Measurements from ENCODE around the gene LRRIQ3.
A peak's percentile ranks its signal among the peaks of the same experiment; 100 is the strongest.
"Not testable (repeated sequence)": the region's sequence is repeated elsewhere in the genome, so short reads cannot be mapped to it uniquely, and the experiment has no call there.

Gene LRRIQ3

GRCh38 chr1:74197657-74198552, at the start of gene LRRIQ3, which contains the start of gene FPGT:
TSS of gene LRRIQ3 (minus strand) at chr1:74198176. CDS start at chr1:74183684, 14,492 bp downstream.
TSS of gene FPGT (plus strand) at chr1:74198242. CDS start at chr1:74198279, 37 bp downstream.
- peak; percentile 96 for DNase-seq

- no peak for DNase-seq
Observed at GRCh38 chr1:74246315-74246714, 48.3 kb upstream of the LRRIQ3 start.

- no peak for DNase-seq
Observed at GRCh38 chr1:74245168-74245772, 47.3 kb upstream of the LRRIQ3 start.

GRCh38 chr1:74237787-74238186, 39.8 kb upstream of the LRRIQ3 start:
- no peak for DNase-seq

- no peak for DNase-seq
Observed at GRCh38 chr1:74237035-74237434, 39.1 kb upstream of the LRRIQ3 start.

- no peak for DNase-seq
Observed at GRCh38 chr1:74236440-74236839, 38.5 kb upstream of the LRRIQ3 start.

- DNase-seq, result no peak
Observed at GRCh38 chr1:74235153-74235552, 37.2 kb upstream of the LRRIQ3 start, which contains the start of gene TNNI3K. TSS of gene TNNI3K (plus strand) at chr1:74235387. CDS start at chr1:74235452, 65 bp downstream.

GRCh38 chr1:74223453-74223852, 25.5 kb upstream of the LRRIQ3 start:
- no peak for DNase-seq

GRCh38 chr1:74222701-74223100, 24.7 kb upstream of the LRRIQ3 start:
- DNase-seq, result no peak

GRCh38 chr1:74215229-74215628, 17.3 kb upstream of the LRRIQ3 start:
- DNase-seq, result no peak

- no peak for DNase-seq
Observed at GRCh38 chr1:74205266-74205665, 7.3 kb upstream of the LRRIQ3 start.

- DNase-seq, result no peak
Observed at GRCh38 chr1:74199504-74199903, 1.5 kb upstream of the LRRIQ3 start.

- no peak for DNase-seq
Observed at GRCh38 chr1:74197255-74197654, 721 bp downstream of the LRRIQ3 start.

- DNase-seq, result no peak
Observed at GRCh38 chr1:74195339-74195738, 2.6 kb downstream of the LRRIQ3 start.

GRCh38 chr1:74193908-74194307, 4.1 kb downstream of the LRRIQ3 start:
- DNase-seq, result no peak

GRCh38 chr1:74180490-74180889, 17.5 kb downstream of the LRRIQ3 start:
- no peak for DNase-seq

- DNase-seq, result not testable (repeated sequence)
Observed at GRCh38 chr1:74174423-74174822, 23.6 kb downstream of the LRRIQ3 start.

GRCh38 chr1:74162333-74162732, 35.6 kb downstream of the LRRIQ3 start:
- no peak for DNase-seq

GRCh38 chr1:74161497-74161896, 36.5 kb downstream of the LRRIQ3 start:
- DNase-seq, result no peak

- no peak for DNase-seq
Observed at GRCh38 chr1:74160046-74160445, 37.9 kb downstream of the LRRIQ3 start.

- DNase-seq, result no peak
Observed at GRCh38 chr1:74145086-74145485, 52.9 kb downstream of the LRRIQ3 start.

- DNase-seq, result not testable (repeated sequence)
Observed at GRCh38 chr1:74117370-74117769, 80.6 kb downstream of the LRRIQ3 start.

GRCh38 chr1:74113333-74113732, 84.6 kb downstream of the LRRIQ3 start:
- no peak for DNase-seq

GRCh38 chr1:74107394-74107793, 90.6 kb downstream of the LRRIQ3 start:
- no peak for DNase-seq
